22Rv1 (cell line): Measurements from ENCODE around the gene RBMS1.

Experiments used
- CTCF ChIP-seq: fragments of 450-650 bp; IDR thresholded peaks from 2 replicates; pipeline ENCODE4 v1.5.1; 2017; ENCODE audit warnings: mild to moderate bottlenecking
- ZFX ChIP-seq: fragments of 450-650 bp; IDR thresholded peaks from 2 replicates; pipeline ENCODE4 v1.6.1; 2017; ENCODE audit warnings: antibody characterized with exemption, borderline replicate concordance

GRCh38 chr2:160453111-160453820 lies 40.3 kb downstream of the RBMS1 start:
- TF ChIP-seq CTCF (no peak), ZFX (no peak)
